ENCODE measurements around the gene IRF9.

Gene IRF9

DNA sequence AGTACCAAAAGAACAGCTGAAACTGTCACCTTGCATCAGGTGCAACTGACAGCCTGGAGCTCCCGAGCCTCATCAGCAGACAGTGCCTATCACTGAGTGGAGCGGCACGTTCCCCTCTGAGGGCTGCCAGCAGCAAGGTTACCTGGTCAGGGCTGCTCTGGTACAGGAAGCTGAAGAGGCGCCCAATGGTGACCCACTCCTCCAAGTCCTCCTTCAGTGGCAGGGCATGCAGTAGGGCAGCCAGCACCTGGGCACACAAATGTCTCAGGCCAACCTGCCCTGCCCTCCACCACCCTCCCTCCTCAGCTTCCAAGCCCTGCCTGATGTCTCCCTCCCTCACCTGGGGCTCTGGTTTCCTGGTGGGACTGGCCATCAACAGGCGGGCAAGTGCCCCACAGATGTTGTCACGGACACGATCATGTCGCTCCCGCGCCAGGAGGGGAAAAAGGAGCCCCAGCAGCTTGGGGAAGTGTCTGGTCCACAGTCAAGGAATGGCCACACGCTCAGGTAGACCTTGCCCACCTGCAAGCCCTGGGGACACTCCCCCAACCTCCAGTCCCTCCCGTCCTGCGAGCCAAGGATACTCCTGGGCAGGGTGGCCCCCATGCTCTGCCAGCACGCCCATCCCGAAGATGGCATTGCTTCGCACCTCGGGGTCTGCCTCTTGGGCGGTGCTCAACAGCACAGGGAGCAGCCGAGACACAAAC is 20.5 kb downstream of the IRF9 start:
- no peak overlapping the region for H2AFZ ChIP-seq (ENCODE audit: low read depth)
- H3K4me1 ChIP-seq (ENCODE audit: low read depth, poor library complexity, severe bottlenecking) = no peaks in the 10 kb centered on the region
- no peaks in the 10 kb centered on the region for H3K79me2 ChIP-seq (ENCODE audit: insufficient read depth, low read depth)
- H3K9ac ChIP-seq = no peak overlapping the region
- no peak overlapping the region for H3K4me2 ChIP-seq
- no peak overlapping the region for H3K27ac ChIP-seq
- H3K27me3 ChIP-seq (ENCODE audit: insufficient read depth, low read depth) = no peaks in the 10 kb centered on the region
- no peaks in the 10 kb centered on the region for H4K20me1 ChIP-seq (ENCODE audit: insufficient read depth)
- no peak overlapping the region for H3K4me3 ChIP-seq (IDR thresholded peaks at IDR 0.05; ENCODE audit: insufficient read depth, low read depth, low read length)
- TF ChIP-seq CTCF (conservative IDR thresholded peaks at IDR 0.05; ENCODE audit: low read depth, low read length) = no peak
- H3K36me3 ChIP-seq (ENCODE audit: insufficient read depth) = no peaks in the 10 kb centered on the region

- no peaks in the 10 kb centered on the region for H3K27me3 ChIP-seq (ENCODE audit: insufficient read depth, low read depth)
- H3K4me3 ChIP-seq (IDR thresholded peaks at IDR 0.05; ENCODE audit: insufficient read depth, low read depth, low read length) = no peak overlapping the region
- TF ChIP-seq CTCF (conservative IDR thresholded peaks at IDR 0.05; ENCODE audit: low read depth, low read length) = no peak
- H2AFZ ChIP-seq (ENCODE audit: low read depth) = no peak overlapping the region
- H3K79me2 ChIP-seq (ENCODE audit: insufficient read depth, low read depth) = peaks cover 3% of the 10 kb centered on the region; the same call in 1 of the 2 replicates
- H4K20me1 ChIP-seq (ENCODE audit: insufficient read depth) = no peaks in the 10 kb centered on the region
- H3K36me3 ChIP-seq (ENCODE audit: insufficient read depth) = no peaks in the 10 kb centered on the region
- H3K9ac ChIP-seq = no peak overlapping the region
- H3K4me2 ChIP-seq = no peak overlapping the region
- no peak overlapping the region for H3K27ac ChIP-seq
- H3K4me1 ChIP-seq (ENCODE audit: low read depth, poor library complexity, severe bottlenecking) = peaks cover 2% of the 10 kb centered on the region
Measured at GRCh38 chr14:24182110-24182882, 21.2 kb downstream of the IRF9 start.

DNA sequence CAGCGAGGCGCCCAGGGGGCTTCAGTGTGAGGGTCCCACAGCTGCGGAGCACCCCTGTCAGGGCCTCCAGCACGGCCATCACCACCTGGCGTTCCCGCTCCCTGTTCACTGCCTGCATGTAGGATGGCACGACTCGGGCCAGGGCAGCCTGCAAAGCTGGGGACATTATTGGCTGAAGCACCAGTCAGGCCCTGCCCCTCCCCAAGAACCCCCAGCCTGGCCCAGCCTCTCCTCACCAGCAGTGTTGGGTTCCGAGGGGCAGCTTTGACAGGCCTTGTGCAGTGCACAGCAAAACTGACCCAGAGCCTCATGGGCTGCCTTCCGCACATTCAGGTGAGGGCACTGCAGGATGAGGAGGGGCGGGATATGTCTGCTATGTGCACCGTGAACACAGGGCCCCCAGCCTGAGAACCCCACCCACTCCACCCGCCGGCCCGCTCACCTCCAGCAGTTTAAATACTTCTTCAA is 22.0 kb downstream of the IRF9 start:
- Histone ChIP-seq H2AFZ (ENCODE audit: low read depth) (no peak overlapping the region), H3K9ac (no peak overlapping the region)

More for the DNA sequence above, 22.0 kb downstream of the IRF9 start:
- H3K36me3 ChIP-seq (ENCODE audit: insufficient read depth) = no peaks in the 10 kb centered on the region
- H4K20me1 ChIP-seq (ENCODE audit: insufficient read depth) = no peaks in the 10 kb centered on the region
- TF ChIP-seq CTCF (conservative IDR thresholded peaks at IDR 0.05; ENCODE audit: low read depth, low read length) = no peak
- no peaks in the 10 kb centered on the region for H3K27me3 ChIP-seq (ENCODE audit: insufficient read depth, low read depth)
- H3K27ac ChIP-seq = no peak overlapping the region
- no peak overlapping the region for H3K4me3 ChIP-seq (IDR thresholded peaks at IDR 0.05; ENCODE audit: insufficient read depth, low read depth, low read length)
- peaks cover 9% of the 10 kb centered on the region for H3K4me1 ChIP-seq (ENCODE audit: low read depth, poor library complexity, severe bottlenecking)
- H3K4me2 ChIP-seq = no peak overlapping the region
- H3K79me2 ChIP-seq (ENCODE audit: insufficient read depth, low read depth) = peaks cover 7% of the 10 kb centered on the region; the same call in 1 of the 2 replicates
